CD4-positive, alpha-beta T cell treated with Interferon alpha-2 for 1 hour (primary cell): ENCODE data around the gene FCN1.
"Not testable (repeated sequence)": the region's sequence is repeated elsewhere in the genome, so short reads cannot be mapped to it uniquely, and the experiment has no call there.

ENCODE experiments used
- DNase-seq, 2 donors: peaks; one replicate each; pipeline ENCODE4 v3.0.0-alpha.2; 2020 to 2022

FCN1 gene

DNA sequence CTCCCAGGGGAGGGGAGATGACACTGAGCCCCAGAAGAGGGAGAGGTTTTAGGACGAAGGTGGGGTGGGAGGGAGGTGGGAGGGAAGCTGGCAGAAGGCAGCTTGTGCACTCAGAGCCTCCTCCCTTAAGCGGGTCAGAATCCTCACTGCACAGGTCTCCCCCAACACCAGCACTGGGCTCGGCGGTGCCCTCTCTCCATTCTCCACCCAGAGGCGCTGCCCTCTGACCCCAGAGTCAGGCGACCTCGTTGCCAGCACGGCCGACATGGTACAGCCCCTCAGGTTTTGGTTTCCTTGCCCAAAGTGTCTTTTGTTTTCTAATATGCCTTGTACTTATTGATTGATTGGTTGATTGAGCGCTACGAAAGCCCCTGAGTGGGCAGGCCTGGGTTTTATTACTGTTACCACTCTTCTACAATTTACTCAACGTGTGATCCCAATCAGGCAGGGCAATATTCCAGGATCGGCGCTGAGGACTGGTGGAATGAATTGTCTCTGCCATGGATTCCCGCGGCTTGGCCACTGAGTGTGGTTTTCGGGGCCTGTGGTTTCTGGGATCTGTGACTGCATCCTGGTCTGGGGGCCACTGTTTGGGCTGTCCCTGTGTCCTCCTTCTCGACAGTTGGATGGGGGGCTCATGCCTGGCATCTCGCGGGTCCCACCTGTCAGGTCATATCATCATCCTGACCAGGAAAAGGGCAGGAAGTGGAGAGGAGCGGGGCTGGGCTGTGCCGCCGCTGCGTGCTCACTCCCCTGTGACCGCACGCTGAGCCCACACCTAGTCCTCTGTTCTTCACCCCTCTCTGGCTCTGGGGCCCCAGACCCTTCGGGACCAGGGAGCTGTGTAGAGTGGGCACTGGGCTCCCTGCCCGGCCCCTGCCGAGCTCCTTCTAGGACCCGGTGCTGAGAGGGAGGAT is 46.7 kb downstream of the FCN1 start:
- DNase-seq: no peak

DNA sequence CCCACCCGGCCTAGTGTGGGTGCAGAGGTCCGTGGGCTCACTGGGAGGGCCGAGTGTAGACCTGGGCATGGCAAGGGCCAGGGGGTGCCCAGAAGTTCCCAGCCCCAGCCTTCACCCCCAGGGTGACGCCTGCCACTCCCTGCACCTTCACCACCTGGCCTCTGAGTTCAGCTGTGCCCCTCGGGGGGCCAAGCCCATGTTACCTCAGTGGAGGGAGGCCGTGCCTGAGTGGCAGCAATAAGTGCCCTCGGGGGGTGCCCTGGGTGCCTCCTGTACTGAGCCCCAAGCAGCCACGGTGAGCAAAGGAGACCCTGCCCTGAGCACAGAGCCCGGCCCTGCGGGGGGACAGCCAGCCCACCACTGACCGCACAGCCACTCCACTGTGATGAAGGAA is 47.4 kb downstream of the FCN1 start:
- no peak for DNase-seq

DNA sequence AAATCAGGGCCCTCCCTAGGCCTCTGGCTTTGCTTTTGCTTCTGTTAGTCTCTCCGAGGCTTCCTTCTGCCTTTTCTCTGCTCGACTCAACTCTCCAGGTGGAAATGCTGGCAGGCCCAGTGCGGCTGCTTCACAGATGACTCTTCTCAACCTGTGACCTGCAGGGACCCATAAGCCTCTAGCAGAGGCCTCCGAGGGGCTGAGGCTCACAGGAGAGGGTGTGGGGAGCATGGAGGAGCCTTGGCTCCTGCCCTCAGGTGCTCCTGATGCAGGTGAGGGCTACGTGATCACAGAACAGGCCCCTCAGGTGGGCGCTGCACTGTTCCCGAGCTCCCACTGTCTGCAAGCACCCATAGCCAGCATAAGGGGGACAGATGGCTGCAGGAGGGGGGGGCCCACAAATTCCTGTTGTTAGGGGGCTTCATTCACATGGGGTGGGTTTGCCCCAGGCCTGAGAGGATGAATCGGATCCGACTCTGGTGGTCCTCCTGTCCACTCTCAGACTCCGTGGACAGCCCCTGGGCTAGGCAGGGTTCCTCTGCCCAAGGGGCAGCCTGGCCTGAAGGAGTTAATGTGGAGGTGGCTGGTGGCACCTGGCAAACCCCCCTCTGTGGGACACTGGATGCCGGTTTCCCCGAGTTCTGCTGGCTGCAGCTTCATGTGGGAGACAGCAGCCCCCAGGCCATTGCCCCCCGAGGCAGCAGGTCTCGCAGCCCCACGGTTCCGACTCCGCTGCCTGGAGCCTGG is 48.0 kb downstream of the FCN1 start:
- no peak for DNase-seq

DNA sequence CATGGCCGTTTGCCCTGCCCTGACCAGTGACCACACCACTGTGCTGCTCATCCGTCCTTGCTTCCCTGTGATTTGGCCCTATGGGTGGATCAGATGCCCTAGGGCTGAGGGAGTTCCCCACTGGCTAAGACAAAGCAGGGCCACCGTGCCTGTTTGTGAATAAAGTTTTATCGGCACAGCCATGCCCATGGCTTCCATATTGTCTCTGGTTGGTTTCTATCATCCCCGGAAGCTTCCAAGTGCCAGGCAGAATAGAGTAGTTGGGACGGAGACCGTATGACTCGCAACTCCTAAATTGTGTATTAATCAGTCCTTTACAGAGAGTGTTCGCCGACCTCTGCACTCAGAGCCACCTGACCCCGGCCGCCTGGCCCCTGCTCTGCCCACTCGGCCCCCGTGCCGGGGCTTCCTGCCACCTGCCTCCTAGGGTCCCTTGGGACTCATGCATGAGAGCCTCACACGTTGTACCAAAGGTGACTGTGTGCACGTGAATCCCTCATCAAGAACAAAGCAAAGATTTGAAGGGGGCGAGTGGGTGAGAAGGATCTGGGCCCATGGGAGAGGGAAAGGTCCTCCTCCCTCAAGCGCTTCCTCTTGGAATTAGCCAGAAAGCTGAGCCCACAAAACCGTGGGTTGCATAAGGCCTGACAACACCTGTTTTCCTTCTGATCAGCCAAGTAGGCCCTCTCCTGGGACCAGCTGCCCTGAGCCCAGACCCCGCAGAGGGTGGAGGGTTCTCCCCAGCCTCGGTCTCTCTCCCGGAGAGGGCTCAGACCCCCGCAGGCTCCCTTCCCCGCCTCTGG is 48.8 kb downstream of the FCN1 start:
- no peak for DNase-seq

DNA sequence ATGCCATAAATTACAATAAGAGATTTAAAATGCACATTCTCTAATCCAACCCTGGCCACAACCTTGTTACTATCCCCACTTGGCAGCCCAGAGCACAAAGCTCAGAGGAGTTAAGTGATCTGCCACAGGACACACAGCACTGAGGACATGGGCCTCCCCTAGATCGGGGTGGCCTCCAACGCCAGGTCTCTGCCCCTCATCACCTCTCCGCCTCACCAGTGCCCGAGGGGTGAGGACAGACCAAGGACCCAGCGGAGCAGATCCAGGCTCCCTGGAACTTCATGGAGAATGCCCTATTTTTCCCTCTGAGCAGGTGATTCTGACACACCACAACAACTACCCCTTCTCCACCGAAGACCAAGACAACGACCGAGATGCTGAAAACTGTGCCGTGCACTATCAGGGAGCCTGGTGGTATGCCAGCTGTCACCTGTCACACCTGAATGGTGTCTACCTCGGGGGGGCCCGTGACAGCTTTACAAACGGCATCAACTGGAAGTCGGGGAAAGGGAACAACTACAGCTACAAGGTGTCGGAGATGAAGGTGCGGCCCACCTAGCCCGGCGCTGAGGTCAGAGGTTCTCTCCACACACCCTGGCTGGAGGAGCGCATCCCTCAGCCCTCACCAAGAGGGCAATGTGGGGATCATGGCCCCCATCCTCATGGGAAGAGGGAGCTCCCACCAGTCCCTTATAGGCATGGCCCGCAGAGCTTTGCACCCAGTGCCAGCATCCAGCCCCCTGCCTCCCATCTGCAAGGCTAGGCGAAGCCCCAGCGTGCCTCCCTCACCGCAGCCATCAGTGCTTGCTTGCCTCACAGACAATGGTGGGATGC is 49.6 kb downstream of the FCN1 start:
- no peak for DNase-seq

DNA sequence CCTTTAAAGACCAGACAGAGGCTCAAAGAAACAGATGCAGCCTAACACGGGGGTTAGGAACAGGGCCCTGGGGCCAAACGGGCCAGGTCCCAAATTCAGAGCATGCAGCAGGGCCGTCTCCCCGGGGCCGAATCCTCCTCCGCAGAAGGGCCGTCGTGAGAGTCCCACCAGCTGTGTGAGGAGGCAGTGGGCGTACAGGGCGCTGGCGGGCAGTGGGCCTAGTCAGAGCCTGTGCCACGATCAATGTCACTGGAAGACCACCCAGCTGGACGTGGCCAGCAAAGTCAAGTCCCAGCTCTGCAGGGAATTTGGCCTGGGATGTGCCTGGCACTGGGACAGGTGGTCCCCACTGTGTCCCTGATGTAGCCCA is 52.9 kb downstream of the FCN1 start:
- DNase-seq: no peak

DNA sequence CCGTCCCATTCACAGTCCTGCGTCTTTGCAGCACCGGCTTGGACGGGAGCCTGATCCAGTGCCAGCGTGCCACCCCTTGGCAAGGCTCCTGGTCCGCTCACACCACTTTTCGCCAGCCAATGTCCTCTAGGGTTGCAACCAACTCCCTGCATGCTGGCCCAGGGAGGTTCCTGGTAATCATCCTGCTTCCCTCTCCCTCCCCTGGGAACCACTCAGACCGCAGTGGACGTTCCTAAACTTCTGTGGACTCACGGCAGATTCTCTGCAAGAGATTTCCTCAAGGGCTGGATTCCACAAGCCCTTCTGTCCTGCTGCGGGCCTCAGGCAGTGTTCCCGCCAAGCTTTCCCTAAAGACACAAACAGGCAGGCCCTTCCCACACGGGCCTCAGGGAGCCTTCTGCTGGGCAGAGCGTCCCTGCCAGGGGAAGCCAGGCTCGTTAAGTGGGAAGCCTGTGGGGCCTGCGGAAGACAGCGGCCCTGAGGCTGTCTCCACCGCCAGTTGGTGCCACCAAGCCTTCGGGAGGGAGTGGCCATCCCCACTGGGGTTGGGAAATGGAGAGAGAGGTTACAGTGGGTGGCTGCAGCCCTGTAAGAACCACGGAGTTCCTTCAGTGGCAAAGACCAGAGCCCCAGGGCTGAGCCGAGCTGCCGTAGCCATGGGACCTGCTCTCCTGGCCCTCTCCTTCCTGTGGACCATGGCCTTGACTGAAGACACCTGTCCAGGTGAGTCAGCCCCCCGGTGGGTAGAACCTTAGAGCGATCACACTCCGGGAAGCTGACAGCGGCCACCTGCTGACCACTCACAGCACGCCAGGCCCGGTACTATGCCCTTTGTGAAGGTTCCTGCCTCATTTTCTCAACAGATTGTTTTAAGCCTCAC is 53.5 kb downstream of the FCN1 start:
- no peak for DNase-seq

DNA sequence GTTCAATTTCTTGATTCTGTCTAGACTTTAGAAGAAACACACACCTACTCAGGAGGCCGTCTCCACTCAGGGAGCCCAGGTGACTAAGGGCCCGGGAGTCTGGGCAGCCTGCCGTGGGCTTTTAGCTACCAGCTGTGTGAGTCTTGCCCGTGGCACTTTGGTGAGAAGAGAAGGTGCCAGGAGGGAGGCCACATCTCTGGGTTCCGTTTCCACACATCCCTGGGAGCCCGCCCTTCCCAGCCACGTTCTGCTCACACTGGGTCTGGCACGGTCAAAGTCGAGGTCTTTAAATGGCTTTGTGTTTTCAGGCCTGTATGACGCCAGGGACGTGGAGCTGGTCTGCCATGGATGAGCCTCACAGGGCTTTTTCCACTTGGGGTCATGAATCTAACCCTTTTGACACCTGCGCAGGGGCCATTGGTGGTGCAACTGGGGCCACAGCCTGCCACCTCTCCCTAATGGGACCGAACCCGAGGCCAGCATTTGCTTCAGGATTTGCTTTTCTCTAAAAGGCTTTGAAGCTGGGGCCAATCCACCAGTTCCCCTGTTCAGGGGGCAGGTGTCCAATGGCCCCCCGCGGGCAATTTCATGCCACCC is 54.3 kb downstream of the FCN1 start:
- no peak for DNase-seq

DNA sequence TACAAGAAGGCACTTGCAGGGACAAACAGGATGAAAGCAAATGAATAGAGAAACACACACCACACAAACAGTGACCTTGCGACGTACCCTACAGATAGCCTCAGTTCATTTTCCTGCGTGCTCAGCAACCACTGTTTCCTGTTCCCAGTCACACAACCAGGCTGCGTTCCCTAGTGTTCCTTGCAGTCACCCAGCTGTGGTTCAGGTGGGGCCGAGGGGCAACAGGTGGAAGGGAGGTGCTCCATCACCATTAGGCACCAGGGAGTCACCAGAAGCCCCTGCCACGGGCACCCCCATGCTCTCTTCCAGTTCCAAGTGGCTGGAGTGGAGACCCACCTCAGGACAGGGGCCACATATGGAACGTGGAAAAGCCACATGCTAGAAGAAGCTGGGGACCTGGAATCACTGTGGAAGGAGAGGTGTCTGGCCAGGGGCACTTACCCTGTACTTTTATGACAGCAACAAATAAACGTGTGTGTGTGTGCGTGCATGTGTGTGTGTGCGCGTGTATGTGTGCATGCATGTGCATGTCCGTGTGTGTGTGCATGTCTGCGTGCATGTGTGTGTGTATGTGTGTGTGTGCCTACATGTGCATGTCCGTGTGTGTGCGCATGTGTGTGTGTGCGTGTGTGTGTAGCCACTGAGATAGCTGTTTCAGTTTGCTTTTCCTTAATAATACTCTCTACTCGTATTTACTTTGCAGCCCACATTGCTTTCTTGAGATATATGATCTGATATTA is 55.9 kb downstream of the FCN1 start:
- no peak for DNase-seq

DNA sequence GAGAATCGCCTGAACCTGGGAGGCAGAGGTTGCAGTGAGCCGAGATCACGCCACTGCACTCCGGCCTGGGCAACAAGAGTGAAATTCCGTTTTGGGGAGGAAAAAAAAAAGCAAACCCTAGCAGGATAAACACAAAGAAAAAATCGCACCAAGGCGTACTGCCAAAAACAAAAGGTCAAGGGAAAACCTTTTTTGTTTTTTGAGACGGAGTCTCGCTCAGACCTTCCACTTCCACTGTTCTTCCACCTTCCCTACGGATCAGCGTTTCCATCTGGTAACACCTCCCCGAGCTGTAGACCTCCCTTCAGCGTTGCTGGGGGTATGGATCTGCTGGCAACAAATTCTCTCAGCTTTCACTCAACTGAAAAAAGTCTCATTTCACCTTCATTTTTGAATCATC is 57.2 kb downstream of the FCN1 start:
- DNase-seq: no peak

DNA sequence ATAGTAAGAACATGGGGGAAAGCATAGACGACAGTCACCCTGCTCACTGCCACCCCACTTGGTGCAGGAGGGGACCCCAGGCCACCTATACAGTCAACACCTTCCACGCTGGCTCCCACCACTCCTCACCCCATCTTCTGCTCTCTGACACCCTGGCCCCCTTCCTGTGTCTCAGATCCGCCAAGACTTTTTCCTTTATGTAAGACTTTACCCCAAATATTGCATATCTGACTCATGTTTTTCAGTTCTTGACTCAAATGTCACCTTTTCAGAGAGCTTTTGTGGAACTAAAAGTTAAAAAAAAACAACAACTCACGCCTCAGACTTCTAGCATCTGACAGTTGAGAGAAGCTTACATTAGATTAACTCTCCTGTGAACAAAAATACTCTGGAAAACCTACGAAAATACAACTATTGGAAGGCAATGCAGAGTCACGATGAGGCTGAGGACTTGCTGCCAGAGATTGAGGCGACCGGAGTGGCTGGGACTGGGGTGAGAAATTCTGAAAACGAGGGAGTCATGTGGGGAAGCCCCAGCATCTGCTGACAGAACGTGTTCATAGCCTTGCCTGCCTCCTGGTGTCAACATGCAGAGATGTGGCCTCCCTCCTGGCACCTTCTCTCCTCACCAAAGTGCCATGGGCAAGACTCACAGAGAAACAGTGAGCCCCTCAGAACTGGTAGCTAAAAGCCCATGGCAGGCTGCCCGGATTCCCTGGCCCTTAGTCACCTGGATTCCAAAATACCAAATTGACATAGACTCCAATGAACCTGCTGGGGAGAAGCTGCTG is 59.5 kb downstream of the FCN1 start:
- DNase-seq: no peak

DNA sequence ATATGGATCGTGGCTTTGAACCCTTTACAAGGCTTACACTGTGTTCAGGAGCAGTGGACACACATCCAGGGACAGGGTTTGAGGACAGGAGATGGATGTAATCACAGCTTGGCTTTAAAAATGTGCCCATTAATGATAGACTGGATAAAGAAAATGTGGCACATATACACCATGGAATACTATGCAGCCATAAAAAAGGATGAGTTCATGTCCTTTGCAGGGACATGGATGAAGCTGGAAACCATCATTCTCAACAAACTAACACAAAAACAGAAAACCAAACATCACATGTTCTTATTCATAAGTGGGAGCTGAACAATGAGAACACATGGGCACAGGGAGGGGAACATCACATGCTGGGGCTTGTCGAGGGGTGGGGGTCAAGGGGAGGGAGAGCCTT is 60.3 kb downstream of the FCN1 start:
- DNase-seq: not testable (repeated sequence)

DNA sequence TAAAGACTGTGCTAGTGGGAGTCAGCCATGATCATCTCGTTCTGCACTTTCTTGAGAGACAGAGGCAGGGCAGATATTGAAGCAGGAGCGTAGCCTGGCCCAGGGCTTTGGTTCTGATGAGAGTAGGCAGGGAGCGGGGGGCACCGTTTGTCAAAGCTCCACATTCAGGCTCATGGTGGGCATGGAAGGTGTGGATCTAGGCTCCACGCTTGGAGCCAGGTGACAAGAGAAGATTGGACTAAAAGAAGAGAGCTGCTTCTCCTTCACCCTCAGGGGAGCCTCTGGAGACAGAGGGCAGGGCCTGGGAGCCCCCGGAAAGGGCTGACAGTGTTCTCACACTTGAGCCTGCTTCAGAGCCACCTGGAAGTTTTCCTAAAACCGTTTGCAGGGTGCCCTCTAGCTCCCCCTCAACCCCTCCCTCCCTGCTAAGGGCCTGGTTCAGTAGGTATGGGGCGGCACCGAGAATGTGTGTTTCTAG is 61.8 kb downstream of the FCN1 start:
- DNase-seq: no peak
